Ishikawa (cell line): Measurements from ENCODE around the gene FPGS.

Source experiments
- CEBPB ChIP-seq: IDR thresholded peaks from 2 replicates; pipeline ENCODE4 v1.6.1; 2012
- CREB1 ChIP-seq: IDR thresholded peaks from 2 replicates; pipeline ENCODE4 v1.6.1; 2012; ENCODE audit warnings: low read depth
- EGR1 ChIP-seq: IDR thresholded peaks from 2 replicates; pipeline ENCODE4 v1.6.1; 2012
- EP300 ChIP-seq: IDR thresholded peaks from 2 replicates; pipeline ENCODE4 v1.6.1; 2012; ENCODE audit warnings: borderline replicate concordance
- FOXM1 ChIP-seq: IDR thresholded peaks from 2 replicates; pipeline ENCODE4 v1.6.1; 2012; ENCODE audit warnings: low read depth, borderline replicate concordance
- NFIC ChIP-seq: IDR thresholded peaks from 2 replicates; pipeline ENCODE4 v1.6.1; 2012
- RAD21 ChIP-seq: IDR thresholded peaks from 2 replicates; pipeline ENCODE4 v1.6.1; 2012; ENCODE audit warnings: low read depth
- TAF1 ChIP-seq: IDR thresholded peaks from 2 replicates; pipeline ENCODE4 v1.6.1; 2012; ENCODE audit warnings: low read depth, mild to moderate bottlenecking
- TCF12 ChIP-seq: IDR thresholded peaks from 2 replicates; pipeline ENCODE4 v1.6.1; 2012; ENCODE audit warnings: low read depth
- TEAD4 ChIP-seq: IDR thresholded peaks from 2 replicates; pipeline ENCODE4 v1.6.1; 2012
- YY1 ChIP-seq: IDR thresholded peaks from 2 replicates; pipeline ENCODE4 v1.6.1; 2012; ENCODE audit warnings: low read depth
- ZBTB7A ChIP-seq: IDR thresholded peaks from 2 replicates; pipeline ENCODE4 v1.6.1; 2012; ENCODE audit warnings: low read depth
- TF ChIP-seq, protein P1 (sequence below): IDR thresholded peaks from 2 replicates; pipeline ENCODE4 v1.6.1; 2012
- TF ChIP-seq, protein P2 (sequence below): IDR thresholded peaks from 2 replicates; pipeline ENCODE4 v1.6.1; 2012; ENCODE audit warnings: low read depth, mild to moderate bottlenecking
- TF ChIP-seq, protein P3 (sequence below): IDR thresholded peaks from 2 replicates; pipeline ENCODE4 v1.6.1; 2012

Gene FPGS

DNA sequence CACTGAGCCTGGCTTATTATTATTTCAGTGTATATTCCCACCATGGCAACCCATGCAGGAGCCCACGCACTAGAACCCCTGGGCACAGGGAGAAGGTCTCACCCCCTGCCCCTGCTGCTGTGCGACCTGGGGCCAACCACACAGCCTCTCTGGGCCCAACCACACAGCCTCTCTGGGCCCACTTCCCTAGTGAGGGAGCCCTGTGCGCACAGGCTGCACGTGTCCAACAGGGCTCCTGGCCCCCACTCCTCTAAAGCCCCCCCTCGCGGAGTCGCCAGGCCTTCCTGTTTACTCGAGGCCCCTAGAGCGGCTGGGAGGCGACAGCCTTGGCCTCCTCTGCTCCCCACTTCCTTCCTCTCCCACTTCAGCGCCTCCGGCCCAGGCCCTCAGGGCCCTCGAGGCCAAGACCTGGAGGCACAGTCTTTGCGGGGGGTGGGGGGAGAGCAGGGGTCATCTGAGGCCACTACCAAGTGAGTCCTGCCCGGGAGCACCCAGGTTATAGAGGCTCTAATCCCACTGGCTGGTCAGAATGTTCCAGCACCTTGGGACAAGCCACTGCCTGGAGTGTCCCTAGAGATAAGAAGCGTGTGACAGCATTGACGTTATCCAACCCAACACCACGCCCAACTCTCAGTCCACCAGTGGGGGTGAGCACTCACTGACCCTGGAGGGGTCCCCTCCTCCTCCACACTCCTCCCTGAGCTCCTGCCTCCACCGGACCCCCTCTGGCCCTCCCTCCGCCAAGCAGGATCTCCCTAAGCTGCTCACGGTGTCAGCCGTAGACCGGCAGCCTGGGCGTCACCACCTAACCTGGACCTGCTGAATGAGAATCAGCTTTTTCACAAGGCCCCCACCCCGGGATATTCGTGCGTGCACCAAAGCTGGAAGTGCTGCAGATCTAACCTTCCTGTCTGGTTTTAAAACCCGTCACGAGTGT, 59.7 kb downstream of the FPGS start:
- TF ChIP-seq EGR1 (no peak), TCF12 (no peak), CREB1 (no peak), CEBPB (no peak), NFIC (no peak), TAF1 (no peak), TEAD4 (no peak), ZBTB7A (no peak), YY1 (no peak), EP300 (no peak), FOXM1 (no peak), RAD21 (no peak)
- TF ChIP-seq, protein P1, sequence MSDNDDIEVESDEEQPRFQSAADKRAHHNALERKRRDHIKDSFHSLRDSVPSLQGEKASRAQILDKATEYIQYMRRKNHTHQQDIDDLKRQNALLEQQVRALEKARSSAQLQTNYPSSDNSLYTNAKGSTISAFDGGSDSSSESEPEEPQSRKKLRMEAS: no peak
- TF ChIP-seq, protein P2, sequence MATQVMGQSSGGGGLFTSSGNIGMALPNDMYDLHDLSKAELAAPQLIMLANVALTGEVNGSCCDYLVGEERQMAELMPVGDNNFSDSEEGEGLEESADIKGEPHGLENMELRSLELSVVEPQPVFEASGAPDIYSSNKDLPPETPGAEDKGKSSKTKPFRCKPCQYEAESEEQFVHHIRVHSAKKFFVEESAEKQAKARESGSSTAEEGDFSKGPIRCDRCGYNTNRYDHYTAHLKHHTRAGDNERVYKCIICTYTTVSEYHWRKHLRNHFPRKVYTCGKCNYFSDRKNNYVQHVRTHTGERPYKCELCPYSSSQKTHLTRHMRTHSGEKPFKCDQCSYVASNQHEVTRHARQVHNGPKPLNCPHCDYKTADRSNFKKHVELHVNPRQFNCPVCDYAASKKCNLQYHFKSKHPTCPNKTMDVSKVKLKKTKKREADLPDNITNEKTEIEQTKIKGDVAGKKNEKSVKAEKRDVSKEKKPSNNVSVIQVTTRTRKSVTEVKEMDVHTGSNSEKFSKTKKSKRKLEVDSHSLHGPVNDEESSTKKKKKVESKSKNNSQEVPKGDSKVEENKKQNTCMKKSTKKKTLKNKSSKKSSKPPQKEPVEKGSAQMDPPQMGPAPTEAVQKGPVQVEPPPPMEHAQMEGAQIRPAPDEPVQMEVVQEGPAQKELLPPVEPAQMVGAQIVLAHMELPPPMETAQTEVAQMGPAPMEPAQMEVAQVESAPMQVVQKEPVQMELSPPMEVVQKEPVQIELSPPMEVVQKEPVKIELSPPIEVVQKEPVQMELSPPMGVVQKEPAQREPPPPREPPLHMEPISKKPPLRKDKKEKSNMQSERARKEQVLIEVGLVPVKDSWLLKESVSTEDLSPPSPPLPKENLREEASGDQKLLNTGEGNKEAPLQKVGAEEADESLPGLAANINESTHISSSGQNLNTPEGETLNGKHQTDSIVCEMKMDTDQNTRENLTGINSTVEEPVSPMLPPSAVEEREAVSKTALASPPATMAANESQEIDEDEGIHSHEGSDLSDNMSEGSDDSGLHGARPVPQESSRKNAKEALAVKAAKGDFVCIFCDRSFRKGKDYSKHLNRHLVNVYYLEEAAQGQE: no peak
- TF ChIP-seq, protein P3, sequence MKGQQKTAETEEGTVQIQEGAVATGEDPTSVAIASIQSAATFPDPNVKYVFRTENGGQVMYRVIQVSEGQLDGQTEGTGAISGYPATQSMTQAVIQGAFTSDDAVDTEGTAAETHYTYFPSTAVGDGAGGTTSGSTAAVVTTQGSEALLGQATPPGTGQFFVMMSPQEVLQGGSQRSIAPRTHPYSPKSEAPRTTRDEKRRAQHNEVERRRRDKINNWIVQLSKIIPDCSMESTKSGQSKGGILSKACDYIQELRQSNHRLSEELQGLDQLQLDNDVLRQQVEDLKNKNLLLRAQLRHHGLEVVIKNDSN: no peak

DNA sequence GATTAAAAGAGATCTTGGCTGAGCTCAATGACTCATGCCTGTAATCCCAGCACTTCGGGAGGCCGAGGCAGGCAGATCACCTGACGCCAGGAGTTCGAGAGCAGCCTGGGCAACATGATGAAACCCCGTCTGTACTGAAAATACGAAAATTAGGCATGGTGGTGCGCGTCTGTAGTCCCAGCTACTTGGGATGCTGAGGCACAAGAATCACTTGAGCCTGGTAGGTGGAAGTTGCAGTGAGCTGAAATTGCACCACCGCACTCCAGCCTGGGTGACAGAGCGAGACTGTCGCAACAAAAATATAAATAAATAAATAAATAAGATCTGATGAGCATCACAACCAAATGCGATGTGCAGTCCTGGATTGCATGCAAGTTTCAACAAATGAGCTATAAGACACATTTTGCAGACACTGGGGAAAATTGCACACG, 60.5 kb downstream of the FPGS start:
- no peak for TF ChIP-seq NFIC
- no peak for TF ChIP-seq EGR1
- TF ChIP-seq ZBTB7A: no peak
- no peak for TF ChIP-seq TAF1
